Sigmoid colon (tissue), 4 donors: ENCODE results near the gene SNCAIP.

Experiments
- EP300 ChIP-seq, 4 donors: sonication (generic); formaldehyde crosslinking; IDR thresholded peaks; one replicate each; pipeline ENCODE4 v1.6.1; 2017; ENCODE audit warnings: antibody characterized with exemption in 4 of 4
- POLR2A ChIP-seq, 2 donors: fragments of 450-650 bp; IDR thresholded peaks; one replicate each; pipeline ENCODE4 v1.6.1; 2016; ENCODE audit warnings: antibody characterized with exemption in 2 of 2, mild to moderate bottlenecking in 2 of 2, moderate library complexity in 2 of 2

- no peak for TF ChIP-seq POLR2A (IDR thresholded peaks at IDR 0.05)
- no peak for TF ChIP-seq EP300 (IDR thresholded peaks at IDR 0.05)
These were observed 101.7 kb downstream of the SNCAIP start for GRCh38 chr5:122413722-122414121.
